K562 (cell line): Measurements from ENCODE around the gene TMEM39A. TPM values are rescaled to one million over a fixed set of nuclear protein-coding genes. Genes with fewer than 3 reads are reported as not detected.

Experiments used
- ASH1L ChIP-seq: fragments of 450-650 bp; IDR thresholded peaks from 2 replicates; pipeline ENCODE4 v1.6.1; 2018; ENCODE audit warnings: borderline replicate concordance, mild to moderate bottlenecking, low read depth; ENCODE audit not compliant: partially characterized antibody
- ATF1 ChIP-seq, 2 experiments: fragments of 450-650 bp in 1 of 2; IDR thresholded peaks; 2 replicates each; pipeline ENCODE4 v1.6.1; 2016; ENCODE audit warnings: missing compliant biosample characterization in 1 of 2, missing genetic modification characterization in 1 of 2
- ATF2 ChIP-seq: sonication (generic); formaldehyde crosslinking; IDR thresholded peaks from 2 replicates; pipeline ENCODE4 v1.8.1; 2022; ENCODE audit warnings: missing genetic modification reagents
- BRD9 ChIP-seq: fragments of 450-650 bp; IDR thresholded peaks from 2 replicates; pipeline ENCODE4 v1.6.1; 2018; ENCODE audit warnings: low read depth; ENCODE audit not compliant: partially characterized antibody
- CEBPB ChIP-seq: fragments of 450-650 bp; IDR thresholded peaks from 2 replicates; pipeline ENCODE4 v1.6.1; 2016; ENCODE audit warnings: missing genetic modification characterization, missing compliant biosample characterization
- CGGBP1 ChIP-seq: fragments of 250-450 bp; sonication (Bioruptor Pico); IDR thresholded peaks from 2 replicates; pipeline ENCODE4 v1.9.0; 2021; ENCODE audit warnings: mild to moderate bottlenecking
- DDX20 ChIP-seq: fragments of 450-650 bp; IDR thresholded peaks from 2 replicates; pipeline ENCODE4 v1.6.1; 2016; ENCODE audit warnings: missing genetic modification characterization, low read depth, mild to moderate bottlenecking, missing compliant biosample characterization, moderate library complexity
- HIVEP1 ChIP-seq: fragments of 250-450 bp; sonication (Bioruptor Pico); IDR thresholded peaks from 2 replicates; pipeline ENCODE4 v1.4.0; 2020; ENCODE audit warnings: mild to moderate bottlenecking
- KAT7 ChIP-seq: sonication (generic); formaldehyde crosslinking; IDR thresholded peaks from 2 replicates; pipeline ENCODE4 v1.8.0; 2022; ENCODE audit warnings: missing genetic modification reagents, mild to moderate bottlenecking, borderline replicate concordance
- MED1 ChIP-seq: sonication (generic); formaldehyde crosslinking; IDR thresholded peaks from 2 replicates; pipeline ENCODE4 v1.8.1; 2023; ENCODE audit warnings: missing genetic modification reagents, borderline replicate concordance
- MNT ChIP-seq, 2 experiments: fragments of 450-650 bp; conservative IDR thresholded peaks; 2 replicates each; pipeline ENCODE4 v1.6.1; 2017; ENCODE audit warnings: mild to moderate bottlenecking in 2 of 2, moderate library complexity in 2 of 2
- NFIC ChIP-seq: fragments of 450-650 bp; IDR thresholded peaks from 2 replicates; pipeline ENCODE4 v1.6.1; 2017; ENCODE audit warnings: mild to moderate bottlenecking, inconsistent platforms
- SAP30 ChIP-seq: fragments of 200-600 bp; sonication (generic); IDR thresholded peaks from 2 replicates; pipeline ENCODE4 v1.6.1; 2012; ENCODE audit warnings: borderline replicate concordance, low read depth, mild to moderate bottlenecking, moderate library complexity, low read length, control low read depth, inconsistent platforms; ENCODE audit not compliant: insufficient read depth, poor library complexity, severe bottlenecking
- STAT5A ChIP-seq: IDR thresholded peaks from 2 replicates; pipeline ENCODE4 v1.6.1; 2012; ENCODE audit warnings: low read length, inconsistent platforms, borderline replicate concordance
- TAF9B ChIP-seq: fragments of 450-650 bp; IDR thresholded peaks from 2 replicates; pipeline ENCODE4 v1.6.1; 2018; ENCODE audit warnings: mild to moderate bottlenecking; ENCODE audit not compliant: partially characterized antibody
- TBL1XR1 ChIP-seq, 2 experiments: IDR thresholded peaks; 2 replicates each; pipeline ENCODE4 v1.6.1; 2012; ENCODE audit warnings: improper control_type of control experiment in 2 of 2, low read length in 2 of 2, mild to moderate bottlenecking in 1 of 2
- TCF7 ChIP-seq: sonication (generic); IDR thresholded peaks from 2 replicates; pipeline ENCODE4 v1.6.1; 2016; ENCODE audit warnings: antibody characterized with exemption, borderline replicate concordance
- ZBTB5 ChIP-seq: fragments of 450-650 bp; IDR thresholded peaks from 2 replicates; pipeline ENCODE4 v1.6.1; 2017; ENCODE audit warnings: antibody characterized with exemption
- ZNF699 ChIP-seq: fragments of 250-450 bp; sonication (Bioruptor Pico); IDR thresholded peaks from 2 replicates; pipeline ENCODE4 v1.8.0; 2021; ENCODE audit warnings: mild to moderate bottlenecking, moderate library complexity; ENCODE audit not compliant: insufficient replicate concordance
- ZNF707 ChIP-seq: fragments of 250-450 bp; sonication (Bioruptor Pico); conservative IDR thresholded peaks from 2 replicates; pipeline ENCODE4 v1.8.0; 2022; ENCODE audit warnings: inconsistent platforms, mild to moderate bottlenecking, moderate library complexity
- polyA plus RNA-seq, 8 experiments: library from polyadenylated mRNA; depleted of rRNA in 4 of 8; stranded (reverse) in 5 of 8; unstranded in 3 of 8; fragments of >200 nt; fragmentation: Nextera tagmentation in 2 of 8; fragmentation: Illumina TruSeq in 1 of 8; extraction: Ambion mirVana in 2 of 8; extraction: Trizol in 1 of 8; gene quantifications; 2 replicates each; pipeline versions ENCODE4 v1.2.1 to v1.2.3, GENCODE V29; 2011 to 2014; ENCODE audit warnings: inconsistent platforms in 1 of 8, missing spikeins in 1 of 8
- total RNA-seq, 7 experiments: library from RNA; depleted of rRNA in 6 of 7; stranded (reverse); fragments of >200 nt in 6 of 7; fragmentation: Illumina TruSeq in 2 of 7; extraction: Trizol in 2 of 7; gene quantifications; 2 replicates each; pipeline versions ENCODE4 v1.2.1 to v1.2.3, GENCODE V29; 2011 to 2021; ENCODE audit warnings: low replicate concordance in 1 of 7
- TF ChIP-seq, protein P1 (sequence below): fragments of 450-650 bp; conservative IDR thresholded peaks from 2 replicates; pipeline ENCODE4 v1.6.1; 2016; ENCODE audit warnings: missing genetic modification characterization, low read depth, mild to moderate bottlenecking, control low read depth, missing compliant biosample characterization

TMEM39A gene
- total and polyA plus RNA-seq, 9 of the 15 experiments (the other 6 are each of a cell fraction or from before 2014, with no cell fraction given), result 12.0 to 41.5 (median 15.4) TPM

DNA sequence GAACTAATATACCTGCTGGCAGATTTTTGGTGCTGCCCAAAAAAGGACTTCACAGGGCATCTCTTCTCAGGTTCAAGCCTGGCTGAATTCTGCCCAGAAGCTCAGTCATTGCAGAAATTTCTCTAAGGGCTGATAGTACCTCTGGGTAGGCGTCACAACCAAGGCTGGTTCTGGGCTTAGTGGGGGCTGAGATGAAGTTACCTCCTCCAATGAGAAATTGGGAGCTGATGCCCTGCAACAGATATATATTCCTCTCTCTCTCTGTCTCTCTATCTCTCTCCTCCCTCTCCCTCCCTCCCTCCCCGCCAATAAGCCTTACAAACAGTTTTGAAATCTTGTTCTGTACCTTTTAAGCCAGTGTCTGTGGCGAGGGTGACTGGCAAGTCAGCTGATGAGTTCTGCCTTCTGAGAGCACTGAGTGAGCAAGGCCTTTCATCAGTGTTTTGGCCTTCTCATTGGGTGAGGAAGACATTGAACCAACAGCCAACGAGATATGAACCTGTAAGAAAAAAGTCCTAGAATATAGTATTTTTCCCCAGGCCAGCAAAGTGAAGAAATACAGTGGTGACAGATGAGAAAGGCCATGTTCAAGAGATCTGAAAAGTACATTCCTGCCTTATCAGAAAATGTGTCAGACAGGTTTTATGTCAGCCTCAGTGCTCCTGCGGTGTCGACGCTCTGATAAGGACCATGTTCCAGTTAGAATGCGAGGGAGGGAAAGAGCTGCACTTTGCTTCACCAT is 45.5 kb downstream of the TMEM39A start (continued):
- TF ChIP-seq ATF1 (CRISPR knock-in tag; IDR thresholded peaks at IDR 0.05) (no peak), ATF1 (tag; IDR thresholded peaks at IDR 0.05) (peak; percentile 65), DDX20 (tag) (no peak), MED1 (no peak), BRD9 (no peak), SAP30 (no peak), KAT7 (CRISPR knock-in tag) (no peak), ZNF707 (CRISPR knock-in tag) (no peak), STAT5A (peak; percentile 67), TCF7 (no peak), ASH1L (no peak), ATF2 (CRISPR knock-in tag) (no peak), ZBTB5 (no peak), ZNF699 (CRISPR knock-in tag) (no peak), TBL1XR1 (IDR thresholded peaks at IDR 0.05; ENCODE audit: low read length in 2 of 2) (peak in 1 of 2 experiments; percentile 69; a peak in 2 of 4 replicates), CEBPB (tag) (peak; percentile 59; the same call in 1 of the 2 replicates), HIVEP1 (CRISPR knock-in tag) (no peak), CGGBP1 (CRISPR knock-in tag) (no peak), MNT (conservative IDR thresholded peaks at IDR 0.05) (peak; percentile 36 to 54), NFIC (peak; percentile 59), TAF9B (peak; percentile 38)
- TF ChIP-seq, protein P1, sequence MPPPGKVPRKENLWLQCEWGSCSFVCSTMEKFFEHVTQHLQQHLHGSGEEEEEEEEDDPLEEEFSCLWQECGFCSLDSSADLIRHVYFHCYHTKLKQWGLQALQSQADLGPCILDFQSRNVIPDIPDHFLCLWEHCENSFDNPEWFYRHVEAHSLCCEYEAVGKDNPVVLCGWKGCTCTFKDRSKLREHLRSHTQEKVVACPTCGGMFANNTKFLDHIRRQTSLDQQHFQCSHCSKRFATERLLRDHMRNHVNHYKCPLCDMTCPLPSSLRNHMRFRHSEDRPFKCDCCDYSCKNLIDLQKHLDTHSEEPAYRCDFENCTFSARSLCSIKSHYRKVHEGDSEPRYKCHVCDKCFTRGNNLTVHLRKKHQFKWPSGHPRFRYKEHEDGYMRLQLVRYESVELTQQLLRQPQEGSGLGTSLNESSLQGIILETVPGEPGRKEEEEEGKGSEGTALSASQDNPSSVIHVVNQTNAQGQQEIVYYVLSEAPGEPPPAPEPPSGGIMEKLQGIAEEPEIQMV, result no peak
